Measurements from ENCODE around the gene IGF2BP1.

DNA sequence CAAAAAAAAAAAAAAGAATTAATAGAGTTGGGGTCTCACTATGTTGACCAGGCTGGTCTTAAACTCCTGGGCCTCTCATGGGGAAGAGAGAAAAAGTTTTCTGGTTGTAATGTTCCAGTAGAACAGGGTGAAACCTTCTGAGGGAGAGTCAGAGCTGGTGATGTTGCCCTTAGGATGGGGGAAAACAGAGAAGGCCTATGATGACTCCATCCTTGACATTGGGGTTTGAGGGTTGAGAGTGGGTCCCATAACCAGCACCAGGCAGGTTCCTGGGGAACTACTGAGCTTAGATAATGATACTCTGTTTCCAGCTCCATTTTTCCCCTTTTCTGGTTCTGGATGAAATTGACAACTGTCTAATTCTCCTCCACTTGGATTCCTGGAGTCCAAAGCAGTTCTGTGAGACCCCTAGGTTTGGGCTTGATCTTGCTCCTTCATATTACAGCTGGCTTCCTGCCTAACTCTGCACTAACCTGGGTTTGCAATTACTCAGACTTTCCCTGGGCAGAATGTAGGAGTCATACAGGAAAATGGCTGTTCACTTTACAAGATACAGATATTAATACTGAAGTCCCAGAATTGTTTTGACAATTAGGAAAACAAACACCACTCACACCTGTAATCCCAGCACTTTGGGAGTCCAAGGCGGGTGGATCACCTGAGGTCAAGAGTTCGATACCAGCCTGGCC, 72.5 kb downstream of the IGF2BP1 start:
- TF ChIP-seq, protein P1, sequence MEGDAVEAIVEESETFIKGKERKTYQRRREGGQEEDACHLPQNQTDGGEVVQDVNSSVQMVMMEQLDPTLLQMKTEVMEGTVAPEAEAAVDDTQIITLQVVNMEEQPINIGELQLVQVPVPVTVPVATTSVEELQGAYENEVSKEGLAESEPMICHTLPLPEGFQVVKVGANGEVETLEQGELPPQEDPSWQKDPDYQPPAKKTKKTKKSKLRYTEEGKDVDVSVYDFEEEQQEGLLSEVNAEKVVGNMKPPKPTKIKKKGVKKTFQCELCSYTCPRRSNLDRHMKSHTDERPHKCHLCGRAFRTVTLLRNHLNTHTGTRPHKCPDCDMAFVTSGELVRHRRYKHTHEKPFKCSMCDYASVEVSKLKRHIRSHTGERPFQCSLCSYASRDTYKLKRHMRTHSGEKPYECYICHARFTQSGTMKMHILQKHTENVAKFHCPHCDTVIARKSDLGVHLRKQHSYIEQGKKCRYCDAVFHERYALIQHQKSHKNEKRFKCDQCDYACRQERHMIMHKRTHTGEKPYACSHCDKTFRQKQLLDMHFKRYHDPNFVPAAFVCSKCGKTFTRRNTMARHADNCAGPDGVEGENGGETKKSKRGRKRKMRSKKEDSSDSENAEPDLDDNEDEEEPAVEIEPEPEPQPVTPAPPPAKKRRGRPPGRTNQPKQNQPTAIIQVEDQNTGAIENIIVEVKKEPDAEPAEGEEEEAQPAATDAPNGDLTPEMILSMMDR (IDR thresholded peaks at IDR 0.05), result no peak
- TF ChIP-seq POLR2A (IDR thresholded peaks at IDR 0.05), result no peak

Data from testis (tissue), 2 donors.